Umbilical cord (tissue), 2 donors: ENCODE measurements around the gene LMAN1L. TPM values are rescaled to one million over a fixed set of nuclear protein-coding genes. Genes with fewer than 3 reads are reported as not detected.

Source experiments
- DNase-seq: peaks from one replicate; pipeline ENCODE4 v3.0.0-alpha.2; 2015; ENCODE audit warnings: low spot score
- total RNA-seq: library from RNA; depleted of rRNA; stranded (reverse); fragments of >200 nt; gene quantifications from one replicate; pipeline ENCODE4 v1.2.3, GENCODE V29; 2014; ENCODE audit warnings: low replicate concordance; ENCODE audit not compliant: insufficient read depth

Gene LMAN1L
- total RNA-seq, 1 donor from 2014 or later: 1.2 TPM

DNA sequence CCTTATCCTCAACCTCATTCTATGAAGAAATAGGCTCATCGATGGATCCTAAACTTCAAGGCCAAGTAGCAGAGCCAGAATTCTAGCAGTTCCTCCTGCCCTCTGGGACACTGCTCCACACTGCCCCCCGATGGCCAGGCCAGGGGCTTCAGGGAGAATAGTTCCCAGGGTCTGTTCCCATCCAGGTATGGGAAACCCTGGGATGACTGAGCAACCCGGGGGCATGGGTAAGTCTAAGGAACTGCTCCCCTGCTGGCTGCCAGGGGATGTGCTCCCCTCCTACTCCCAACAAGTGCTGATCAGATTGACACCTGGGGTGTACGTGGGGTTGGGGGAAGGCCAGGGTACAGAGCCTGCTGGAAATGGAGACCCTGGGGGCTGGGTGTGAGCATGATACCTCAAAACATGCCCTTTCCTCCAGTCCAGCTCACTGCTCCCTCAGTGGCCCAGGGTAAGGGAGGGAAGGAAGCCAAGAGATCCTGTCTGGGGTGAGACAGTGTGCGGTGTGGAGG, 22.7 kb downstream of the LMAN1L start:
- DNase-seq: peak; percentile 17

DNA sequence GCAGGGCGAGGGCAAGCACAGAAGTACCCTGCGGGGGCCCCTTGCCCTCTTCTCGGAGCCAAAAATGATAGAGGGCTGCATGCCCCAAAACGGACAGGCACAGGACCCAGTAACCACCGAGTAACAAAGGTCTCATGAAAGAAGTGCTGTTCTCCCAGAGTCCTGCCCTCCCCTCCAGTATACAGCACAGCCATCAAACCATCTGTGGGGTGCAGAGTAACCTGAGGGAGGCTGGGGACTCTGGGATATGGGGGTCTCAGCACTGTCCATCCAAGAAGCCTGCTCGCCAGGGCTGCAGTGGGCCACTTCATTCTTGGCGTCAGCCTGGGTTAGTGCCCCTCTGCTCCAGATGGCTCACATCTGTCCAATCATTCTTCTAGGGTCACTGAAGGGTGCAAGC, 24.2 kb downstream of the LMAN1L start:
- DNase-seq: no peak

DNA sequence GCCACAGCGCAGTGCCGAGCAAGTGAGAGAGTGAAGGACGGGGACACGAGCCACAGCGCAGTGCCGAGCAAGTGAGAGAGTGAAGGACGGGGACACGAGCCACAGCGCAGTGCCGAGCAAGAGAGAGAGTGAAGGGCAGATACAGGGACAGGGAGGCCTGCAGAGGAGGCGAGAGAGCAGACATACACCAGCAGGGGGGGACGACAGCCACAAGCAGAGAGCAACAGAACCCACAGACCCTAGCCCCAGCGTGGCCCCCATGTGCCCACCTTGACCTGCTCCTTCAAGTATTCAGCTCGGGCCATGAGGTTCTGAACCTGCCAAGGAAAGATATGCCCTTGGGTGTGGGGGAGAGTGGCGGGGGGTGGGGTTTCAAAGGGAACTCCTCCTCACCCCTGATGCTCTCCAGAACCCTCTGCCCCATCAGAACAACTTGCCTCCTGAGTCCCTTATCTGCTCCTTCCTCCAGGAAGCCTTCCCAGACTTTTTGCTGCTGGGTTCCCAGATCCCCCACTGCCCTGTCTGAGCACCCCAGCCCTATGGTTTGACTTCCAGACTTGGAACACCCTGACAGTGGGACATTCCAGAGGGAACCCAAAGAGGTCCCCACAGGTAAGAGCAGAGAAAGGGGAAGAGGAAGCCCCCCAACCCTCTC, 25.0 kb downstream of the LMAN1L start:
- no peak for DNase-seq

DNA sequence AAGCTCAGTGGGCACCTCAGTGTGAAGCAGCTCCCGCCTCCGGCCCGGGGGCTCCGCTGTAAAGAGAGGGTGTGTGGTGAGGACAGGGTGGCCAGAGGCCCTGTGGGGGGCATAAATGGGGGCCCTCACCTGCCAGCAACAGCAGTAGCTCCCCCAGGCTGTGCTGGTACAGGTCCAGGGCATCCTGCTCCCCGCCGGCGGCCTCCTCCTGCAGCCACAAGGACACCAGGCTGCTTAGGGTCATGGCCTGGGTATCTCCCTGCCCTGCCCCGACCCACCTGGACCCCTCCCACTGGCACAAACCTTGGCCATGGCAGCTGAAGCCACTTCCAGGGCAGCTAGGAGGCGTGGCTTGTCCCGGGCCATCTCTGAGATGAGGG, 25.5 kb downstream of the LMAN1L start:
- no peak for DNase-seq

DNA sequence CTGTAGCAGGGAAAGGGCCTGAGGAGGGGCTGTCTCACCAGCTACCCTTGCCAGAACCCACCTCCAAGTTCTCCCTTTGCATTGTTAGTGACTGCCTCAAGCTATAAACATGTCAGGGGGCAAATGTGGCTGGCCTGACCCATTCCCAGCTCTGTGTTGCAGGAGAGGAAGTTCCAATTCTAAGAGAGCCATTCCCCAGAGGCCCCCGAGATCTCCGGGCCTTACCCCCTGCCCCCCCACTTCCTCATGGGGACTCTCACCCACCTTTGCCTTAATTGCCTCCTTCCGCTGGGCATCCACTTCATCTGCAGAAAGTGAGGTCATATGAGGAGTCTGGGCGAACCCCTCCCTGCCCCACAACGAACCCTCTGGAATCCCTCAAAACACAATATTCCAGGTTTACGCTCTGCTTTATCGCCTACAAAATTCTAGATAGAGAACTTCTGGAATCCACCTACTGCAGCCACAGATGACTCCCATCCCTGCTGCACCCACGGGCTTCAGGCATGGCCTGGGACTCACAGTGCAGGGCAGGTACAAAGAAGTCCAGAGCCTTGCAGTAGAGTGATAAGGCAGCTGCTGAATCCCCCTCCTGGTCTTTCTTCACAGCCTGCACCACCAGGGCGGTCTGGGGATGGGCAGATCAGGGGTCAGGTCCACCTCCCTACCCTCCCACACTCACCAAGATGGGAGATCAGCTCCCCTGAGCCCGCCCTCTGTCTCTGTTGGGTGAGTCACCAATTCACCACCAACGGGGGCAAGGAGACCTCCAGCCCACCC, 26.3 kb downstream of the LMAN1L start:
- DNase-seq: no peak

DNA sequence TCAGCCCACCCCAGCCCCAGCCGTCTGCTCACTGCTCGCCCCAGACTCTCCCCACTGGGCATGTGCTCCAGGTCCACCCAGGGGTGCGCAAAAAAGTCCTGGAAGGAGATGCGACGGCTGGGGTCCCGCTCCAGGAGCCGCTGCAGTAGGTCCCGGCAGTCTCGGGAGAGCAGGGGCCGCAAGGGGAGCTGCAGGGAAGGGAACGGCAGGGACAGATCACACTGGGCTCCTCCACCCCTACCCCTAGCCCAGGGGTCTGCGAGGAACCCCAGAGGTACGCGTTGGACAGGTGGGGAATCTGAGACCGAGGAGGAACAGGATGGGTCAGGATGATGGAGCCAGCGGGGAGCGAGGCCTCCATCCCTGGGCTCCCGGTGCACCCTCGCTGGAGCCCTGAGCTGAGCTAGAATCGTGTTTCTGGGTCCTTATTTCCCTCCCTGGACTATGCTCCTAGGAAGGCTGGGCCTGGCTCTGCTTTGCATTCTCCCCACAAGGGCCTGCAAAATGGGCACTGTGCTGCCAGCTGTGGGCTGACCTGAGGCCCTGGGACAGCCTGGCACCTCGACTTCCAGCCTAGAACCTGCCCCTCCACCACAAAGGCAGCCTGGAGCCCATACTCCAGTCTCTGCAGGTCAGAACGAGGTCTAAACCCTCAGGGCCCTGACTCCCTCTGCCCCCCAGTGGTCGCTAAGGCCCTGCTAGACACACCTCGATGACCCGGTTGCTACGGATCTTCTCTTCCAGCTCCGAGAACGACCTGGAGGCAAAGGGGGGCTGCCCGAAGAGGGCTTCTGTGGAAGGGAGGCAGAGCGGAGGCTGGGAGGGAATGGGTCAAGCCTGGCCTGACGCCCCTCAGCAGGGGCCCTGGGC, 27.1 kb downstream of the LMAN1L start:
- DNase-seq: no peak

DNA sequence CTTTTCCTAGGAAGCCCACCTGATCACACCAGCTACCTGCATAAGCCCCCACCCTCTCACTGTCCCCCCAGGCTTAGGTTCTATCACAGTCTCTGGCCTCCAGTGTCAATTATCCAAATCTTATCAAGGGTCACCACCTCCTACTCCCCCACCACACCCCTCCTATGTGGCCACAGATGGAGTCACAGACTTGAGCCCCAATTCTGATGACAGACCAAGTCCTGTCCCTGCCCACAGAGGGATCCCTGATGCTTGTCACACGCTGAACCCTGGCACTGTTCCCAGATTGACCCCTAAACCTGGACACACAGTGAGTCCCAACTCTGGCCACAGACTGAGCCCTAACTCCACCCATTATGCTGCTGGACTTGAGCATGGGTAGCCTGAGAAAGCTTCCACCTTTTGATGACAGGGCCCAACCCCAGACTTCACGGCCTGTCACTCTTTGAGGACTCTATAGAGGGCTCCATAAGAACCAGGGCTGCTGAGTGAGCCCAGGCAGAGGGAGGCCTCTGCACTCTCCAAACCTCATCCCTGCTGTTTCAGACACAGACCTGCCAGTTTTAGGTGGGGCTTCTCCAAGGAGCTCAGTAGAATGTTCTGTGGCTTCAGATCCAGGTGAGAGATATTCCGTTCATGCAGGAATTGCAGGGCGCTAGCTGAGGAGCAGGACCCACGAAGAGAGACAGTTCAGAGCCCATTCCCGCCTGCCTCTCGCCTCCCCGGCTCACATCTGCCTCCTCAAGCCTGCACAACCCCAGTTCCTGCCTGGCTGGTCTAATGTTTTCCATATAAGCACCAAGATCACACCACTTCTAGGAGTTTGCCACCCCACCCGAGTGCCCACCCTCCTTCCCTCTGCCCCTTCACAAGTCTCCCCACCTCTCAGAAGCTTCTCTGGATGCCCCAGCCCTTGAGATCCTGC, 28.5 kb downstream of the LMAN1L start:
- DNase-seq: no peak

DNA sequence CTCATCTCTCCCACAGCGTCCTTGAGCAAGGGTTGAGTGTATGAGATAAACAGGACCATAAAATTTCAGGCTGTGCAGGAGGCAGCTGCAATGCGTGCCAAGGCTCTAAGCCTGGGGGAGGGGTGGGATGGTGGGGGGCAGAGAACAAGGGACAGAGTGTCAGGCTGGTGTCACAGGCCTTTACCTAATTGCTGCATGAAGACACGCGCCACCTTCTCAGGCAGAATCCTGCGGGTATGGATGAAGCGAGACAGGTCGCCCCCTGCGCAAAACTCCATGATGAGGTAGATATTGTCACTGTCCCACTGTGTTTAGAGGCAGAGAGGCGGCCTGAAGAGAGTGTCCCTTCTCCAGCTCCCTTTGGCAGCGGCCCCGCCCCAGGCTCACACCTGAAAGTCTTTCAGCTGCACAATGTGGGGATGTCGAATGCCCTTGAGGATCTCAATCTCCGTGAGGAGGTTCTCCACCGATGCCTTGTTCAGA, 29.3 kb downstream of the LMAN1L start:
- DNase-seq: no peak

DNA sequence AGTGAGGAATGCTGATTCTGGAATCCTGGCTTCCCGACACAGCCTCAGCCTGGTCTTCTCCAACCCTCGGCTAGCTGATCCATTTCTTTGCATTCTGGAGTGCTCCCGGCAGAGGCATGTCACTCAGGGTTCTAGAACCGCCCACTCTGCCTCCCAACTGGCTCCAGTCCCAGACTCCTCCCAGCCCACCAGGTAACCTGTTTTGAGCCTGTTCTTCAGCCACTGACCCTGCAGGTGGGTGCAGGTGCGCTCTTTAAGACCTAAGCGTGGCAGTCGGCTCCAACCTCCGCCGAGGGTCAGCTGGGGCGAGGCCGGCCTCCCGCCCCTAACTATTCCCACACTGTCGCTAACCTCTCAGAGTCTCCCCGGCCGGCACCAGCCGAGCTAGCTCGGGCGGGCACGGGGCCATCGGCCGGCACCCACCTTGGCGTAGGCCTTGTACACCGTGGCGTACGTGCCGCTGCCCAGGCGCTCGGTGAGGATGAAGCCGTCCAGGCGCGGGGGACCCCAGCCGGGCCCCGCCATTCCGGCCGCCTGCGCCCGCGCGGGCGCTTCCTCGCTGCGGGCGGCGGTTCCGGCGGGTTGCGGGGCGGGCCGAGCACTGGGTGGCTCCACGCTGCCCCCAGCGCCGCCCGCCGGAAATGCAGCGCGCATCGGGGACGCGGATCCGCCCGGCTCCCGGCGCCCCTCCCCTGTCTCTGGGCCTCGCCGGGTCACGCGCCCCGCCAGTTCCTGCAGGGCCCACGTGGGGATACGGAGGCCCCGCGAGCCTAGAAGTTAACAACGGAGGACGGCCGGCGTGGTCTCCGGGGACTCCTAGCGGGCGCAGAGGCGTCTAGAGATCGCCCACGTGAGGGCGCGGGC, 30.2 kb downstream of the LMAN1L start, which contains the start of gene ULK3:
Gene ULK3, minus strand, starts transcription at position 576 of the 864 bp plus-strand sequence. Its CDS starts 51 bp downstream, at position 525.
- DNase-seq: peak; percentile 91

DNA sequence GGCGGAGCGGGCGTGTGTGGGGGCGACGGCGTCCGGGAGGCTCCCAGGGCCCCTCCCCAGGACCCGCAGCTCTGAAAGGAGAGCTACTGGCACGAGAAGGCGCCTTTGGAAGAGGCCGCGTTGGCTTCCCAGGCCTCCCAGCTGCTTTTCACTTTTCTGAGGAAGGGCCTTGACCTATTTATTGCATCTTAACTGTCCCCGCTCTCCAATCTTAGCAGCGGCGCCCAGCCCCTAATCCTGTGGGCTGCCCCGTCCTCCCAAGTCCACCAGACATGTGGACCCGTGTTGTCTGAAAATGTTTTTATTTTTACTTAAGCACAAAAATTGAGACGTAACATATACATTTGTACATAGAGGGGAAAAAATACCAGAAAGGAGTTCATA, 30.8 kb downstream of the LMAN1L start:
- DNase-seq: no peak

DNA sequence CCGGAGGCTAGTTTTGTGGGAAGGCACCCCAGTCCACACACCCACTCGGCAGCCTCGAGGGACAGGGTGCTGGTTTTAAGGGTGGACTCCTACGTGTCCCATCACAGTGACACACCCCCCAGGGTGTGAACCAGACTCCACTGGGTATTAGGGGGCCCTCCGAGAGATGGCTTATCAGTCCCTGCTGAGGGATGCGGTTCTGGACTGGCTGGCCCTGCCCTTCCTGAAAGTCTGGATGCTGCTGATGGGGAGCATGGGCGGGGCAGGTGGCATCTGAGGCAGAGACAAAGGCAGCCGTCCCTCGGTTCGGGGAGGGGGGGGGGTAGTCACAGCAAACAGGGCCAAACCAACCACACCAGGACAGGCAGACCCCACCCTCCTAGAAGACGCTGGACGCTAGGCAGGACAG, 31.3 kb downstream of the LMAN1L start:
- peak; percentile 29 for DNase-seq

DNA sequence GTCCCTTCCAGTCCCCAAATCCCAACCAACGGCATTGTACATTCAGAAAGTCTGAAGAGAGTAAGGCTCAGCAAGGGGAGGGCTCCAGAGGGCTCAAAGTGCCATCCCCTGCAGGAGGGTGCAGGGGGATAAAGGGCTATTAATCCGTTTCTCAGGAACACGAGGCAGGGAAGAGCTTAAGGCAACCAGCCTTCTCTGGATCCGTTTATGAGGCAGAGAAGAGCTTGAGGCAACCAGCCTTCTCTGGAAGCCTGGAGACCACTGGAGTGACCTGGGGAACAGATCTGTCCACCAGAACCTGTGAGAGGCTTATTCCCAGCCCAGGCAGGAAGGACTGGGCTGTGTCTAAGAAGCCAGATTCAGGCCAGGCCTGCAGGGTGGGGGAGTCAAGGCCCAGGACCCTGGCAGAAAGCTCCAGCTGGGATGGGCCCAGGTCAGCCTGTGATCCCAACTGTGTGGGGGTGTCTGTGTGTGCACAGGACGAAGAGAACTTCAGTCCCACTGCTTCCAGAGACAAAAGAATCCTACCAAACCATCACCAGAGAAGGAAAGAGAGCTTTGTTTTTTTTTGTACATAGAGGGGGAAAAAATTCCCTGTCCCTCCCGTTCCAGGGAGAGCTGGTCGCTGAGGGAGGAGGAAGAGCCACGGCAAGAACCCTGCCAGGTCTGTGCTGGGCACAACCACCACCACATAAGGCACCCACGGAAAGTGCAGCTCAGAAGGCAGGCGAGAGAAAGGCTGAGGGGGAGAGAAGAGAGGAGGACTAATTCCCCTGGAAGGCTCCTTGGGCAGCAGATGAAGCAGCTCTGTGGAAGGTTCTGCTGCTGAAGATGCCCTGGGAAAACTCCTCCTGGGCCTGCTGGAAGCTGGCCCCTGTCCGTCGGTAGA, 31.9 kb downstream of the LMAN1L start:
- no peak for DNase-seq

DNA sequence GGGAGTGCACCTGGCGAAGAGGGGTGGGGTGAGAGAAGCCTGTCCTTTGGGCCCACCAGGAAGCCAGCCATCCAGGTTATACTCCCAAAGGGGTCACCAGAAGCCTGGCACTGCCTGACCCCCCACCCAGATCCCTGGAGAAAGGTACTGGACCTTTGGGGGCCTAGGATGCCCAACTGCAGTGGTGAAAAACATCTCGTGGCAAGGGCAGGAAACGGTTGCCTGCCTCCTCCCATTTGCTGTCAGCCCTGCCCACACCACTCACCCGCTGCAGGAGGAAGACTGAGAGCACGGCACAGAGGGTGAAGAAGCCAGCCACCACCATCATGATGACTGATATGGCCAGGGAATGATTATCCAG, 32.6 kb downstream of the LMAN1L start:
- no peak for DNase-seq

DNA sequence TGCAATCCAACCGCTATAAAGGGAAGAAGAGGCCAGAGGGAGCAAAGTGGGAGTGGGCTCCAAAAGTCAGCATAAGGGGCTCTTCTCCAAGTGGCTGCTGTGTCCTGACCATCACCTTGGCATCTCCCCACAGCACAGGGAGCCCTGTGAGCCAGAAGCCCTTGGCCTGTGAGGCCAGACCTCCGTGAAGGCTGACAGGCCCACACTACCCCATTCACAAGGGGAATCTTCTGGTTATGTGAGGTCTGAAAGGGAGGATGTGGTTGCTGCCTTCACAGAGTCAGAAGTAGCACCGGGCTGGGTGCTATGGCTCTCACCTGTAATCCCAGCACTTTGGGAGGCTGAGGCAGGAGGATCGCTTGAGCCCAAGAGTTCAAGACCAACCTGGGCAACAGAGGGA, 32.9 kb downstream of the LMAN1L start:
- no peak for DNase-seq

DNA sequence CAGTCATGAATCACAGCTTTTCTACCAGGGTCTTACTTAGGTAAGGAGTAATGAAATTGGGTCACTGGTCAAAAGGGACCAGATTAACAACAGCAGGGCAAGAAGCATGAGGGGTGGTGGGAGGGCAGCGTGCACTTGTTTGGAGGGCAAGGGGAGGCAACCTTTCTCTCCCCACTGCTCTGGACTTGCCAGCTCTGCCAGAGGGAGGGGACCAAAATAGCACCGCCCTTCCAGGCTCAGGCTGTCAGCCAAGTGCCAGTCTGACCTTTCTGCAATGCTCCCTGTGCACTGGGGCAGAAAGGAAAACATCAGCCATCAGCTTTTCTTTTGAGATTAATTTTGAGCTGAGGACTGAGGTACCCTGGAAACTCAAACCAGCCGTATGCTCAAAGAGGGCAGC, 34.8 kb downstream of the LMAN1L start:
- DNase-seq: no peak

DNA sequence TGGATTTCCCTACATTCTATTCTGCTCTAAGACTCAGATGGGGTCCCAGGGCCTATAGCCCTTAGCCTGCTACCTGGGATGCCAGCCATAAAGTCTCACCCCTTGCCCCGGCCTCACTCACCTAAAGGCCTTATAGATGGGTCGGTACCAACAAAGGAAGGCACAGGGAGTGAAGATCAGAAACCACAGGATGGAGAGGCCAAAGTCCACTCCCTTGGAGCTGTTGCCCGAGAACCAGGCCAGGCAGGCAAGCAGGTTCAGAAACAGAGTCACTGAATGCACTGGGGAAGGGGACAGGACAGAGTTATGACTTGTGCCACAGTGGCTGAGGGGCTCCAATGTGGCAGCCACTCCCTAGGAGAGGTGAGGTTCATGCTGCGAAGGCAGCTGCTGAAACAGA, 37.8 kb downstream of the LMAN1L start:
- DNase-seq: no peak

DNA sequence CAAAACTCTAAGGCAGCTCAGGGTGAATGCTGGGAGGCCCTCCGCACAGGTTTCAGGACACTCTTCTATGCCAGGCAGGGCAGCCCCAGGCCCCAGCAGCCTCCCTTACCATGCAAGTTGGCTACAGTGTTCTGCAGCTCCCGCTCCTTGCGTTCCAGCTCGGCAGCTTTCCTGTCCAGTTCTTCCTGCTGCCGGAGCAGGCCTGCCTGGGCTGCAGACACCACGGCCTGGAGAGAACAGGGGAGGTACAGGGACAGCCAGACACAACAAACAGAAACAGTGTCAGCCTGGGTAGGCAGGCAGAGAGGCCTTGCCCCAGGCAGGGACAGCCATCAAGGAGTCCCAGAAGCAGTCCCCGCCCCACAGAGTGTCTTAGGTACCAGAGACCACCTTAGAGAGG, 39.3 kb downstream of the LMAN1L start:
- no peak for DNase-seq

DNA sequence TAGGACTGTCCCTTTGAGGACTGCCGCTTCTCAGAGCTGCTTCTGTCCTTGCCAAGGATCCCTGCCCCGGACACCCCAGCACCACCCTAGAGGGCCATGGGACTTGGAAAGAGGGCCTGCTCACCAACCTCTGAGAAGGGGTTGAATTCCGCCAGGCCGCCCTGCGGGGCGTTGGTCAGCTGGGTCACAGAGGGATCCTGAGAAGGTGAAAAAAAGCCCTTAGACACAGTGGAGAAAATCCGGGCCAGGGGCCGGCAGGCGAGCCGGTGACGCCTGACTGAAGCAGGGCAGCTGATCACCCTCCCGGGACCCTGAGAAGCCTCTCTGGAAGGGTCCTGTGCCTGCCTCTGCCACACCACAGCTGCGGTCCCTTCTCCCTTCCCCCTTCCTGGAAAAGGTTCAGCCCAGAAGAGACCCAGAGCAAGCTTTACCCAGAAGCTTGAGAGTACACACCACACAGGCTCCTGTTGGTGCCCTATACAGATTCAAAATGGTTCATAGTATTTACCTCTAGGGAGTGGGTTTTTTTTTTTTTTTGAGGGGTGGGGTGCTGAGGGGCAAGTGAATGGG, 41.9 kb downstream of the LMAN1L start:
- DNase-seq: no peak

DNA sequence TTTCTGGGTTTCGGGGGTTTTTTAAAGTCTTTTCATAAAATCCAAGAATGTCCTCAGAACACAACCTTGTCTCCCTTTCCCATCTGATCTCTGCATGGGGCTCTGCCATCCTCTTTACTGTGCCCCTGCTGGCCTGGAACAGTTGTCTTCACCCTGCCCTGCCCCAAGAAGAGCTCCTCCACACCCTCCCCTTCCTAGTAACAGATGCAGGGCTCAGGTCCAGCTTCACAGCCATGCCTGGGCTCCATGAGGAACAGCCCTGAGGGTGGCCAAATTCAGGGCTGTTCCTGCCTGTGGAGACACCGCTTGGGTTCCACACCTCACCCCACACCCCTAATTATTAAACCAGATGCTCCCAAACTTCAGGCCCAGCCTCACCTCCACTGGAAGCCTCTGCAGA, 43.2 kb downstream of the LMAN1L start:
- DNase-seq: no peak
